ENCODE measurements around the gene PARS2.
A peak's percentile ranks its signal among the peaks of the same experiment; 100 is the strongest.

Gene PARS2

GRCh38 chr1:54800899-54801759 is 36.8 kb upstream of the PARS2 start, which contains the start of gene TTC22:
TTC22 (minus strand) TSS chr1:54801323; CDS start chr1:54801163, 160 bp downstream.
- peak; percentile 55 for DNase-seq
- in situ Hi-C loops (cut with HindIII; ENCODE audit: low pct_ligation_motif_present, low pct_unique_long_range_greater_than_20kb, low sequenced_read_pairs) = no loop called here

GRCh38 chr1:54800041-54800898 is 35.9 kb upstream of the PARS2 start:
- in situ Hi-C loops (cut with HindIII; ENCODE audit: low pct_ligation_motif_present, low pct_unique_long_range_greater_than_20kb, low sequenced_read_pairs) = no loop called here
- no peak for DNase-seq

DNA sequence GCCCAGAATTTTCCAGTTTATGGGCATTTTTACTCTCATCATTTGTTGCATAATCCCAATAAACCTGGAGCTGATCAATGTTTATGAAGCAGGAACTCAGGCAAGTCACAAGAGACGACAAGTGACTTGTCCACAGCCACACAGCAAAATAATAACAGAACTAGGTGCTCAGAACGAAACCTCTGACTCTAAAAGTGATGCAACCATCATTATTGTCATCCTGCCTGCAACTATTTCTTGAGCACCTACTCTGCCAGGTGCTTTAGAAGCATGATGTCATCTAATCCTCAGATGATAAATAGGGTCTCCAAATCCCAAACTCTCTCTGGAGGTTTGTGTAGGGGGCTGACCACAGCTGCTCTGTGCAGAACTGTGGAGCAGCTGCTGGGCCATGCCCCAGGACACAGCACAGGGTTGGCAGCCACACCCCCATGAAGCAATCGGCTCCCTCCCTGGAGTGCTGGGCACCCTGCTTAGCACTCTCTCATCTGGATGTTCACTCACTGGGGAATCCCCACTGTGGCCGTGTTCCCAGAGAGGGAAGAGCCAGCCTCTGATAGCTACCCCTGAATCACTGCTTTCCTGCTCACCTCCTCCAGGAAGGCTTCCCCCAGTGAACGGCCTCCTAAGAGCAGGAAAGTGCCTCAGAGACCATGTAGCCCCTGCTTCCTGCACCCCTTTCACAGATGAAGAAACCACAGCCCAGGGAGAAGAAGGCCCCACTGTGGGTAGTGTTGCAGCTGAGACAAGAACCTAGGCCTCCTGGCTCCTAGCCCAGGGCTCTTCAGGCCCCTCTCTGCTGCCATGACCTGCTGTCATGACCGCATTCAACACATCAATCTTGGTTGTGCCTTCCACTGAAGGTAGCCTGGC is 34.7 kb upstream of the PARS2 start:
- in situ Hi-C loops (cut with HindIII; ENCODE audit: low pct_ligation_motif_present, low pct_unique_long_range_greater_than_20kb, low sequenced_read_pairs) = no loop called here

GRCh38 chr1:54798206-54798605 is 33.9 kb upstream of the PARS2 start:
- in situ Hi-C loops (cut with HindIII; ENCODE audit: low pct_ligation_motif_present, low pct_unique_long_range_greater_than_20kb, low sequenced_read_pairs) = no loop called here
- DNase-seq = no peak

More for the DNA sequence above, 34.7 kb upstream of the PARS2 start:
- peak; percentile 40 for DNase-seq

DNA sequence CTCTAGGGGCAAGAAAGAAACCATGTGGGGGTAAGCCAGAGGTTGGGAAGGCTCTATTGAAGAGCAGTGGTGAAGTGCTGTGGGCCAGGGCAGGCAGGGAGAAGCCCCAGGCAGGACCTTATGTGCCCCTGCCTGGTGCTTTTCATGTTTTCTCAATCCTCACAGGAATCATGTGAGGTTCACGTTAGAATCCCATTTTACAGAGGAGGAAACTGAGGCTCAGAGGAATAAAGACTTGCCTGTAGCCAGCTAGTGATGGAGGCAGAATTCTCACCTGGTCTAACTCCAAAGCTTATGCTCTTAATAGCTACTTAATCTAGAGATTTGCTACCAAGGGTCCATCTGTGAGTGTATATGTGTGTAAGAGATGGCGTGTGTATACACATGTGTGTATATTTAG is 32.6 kb upstream of the PARS2 start:
- in situ Hi-C loops (cut with HindIII; ENCODE audit: low pct_ligation_motif_present, low pct_unique_long_range_greater_than_20kb, low sequenced_read_pairs) = no loop called here
- DNase-seq = no peak

- in situ Hi-C loops (cut with HindIII; ENCODE audit: low pct_ligation_motif_present, low pct_unique_long_range_greater_than_20kb, low sequenced_read_pairs) = no loop called here
- DNase-seq = no peak
These were observed 31.6 kb upstream of the PARS2 start for GRCh38 chr1:54795841-54796468.

GRCh38 chr1:54795356-54795665 is 31.0 kb upstream of the PARS2 start:
- in situ Hi-C loops (cut with HindIII; ENCODE audit: low pct_ligation_motif_present, low pct_unique_long_range_greater_than_20kb, low sequenced_read_pairs) = no loop called here
- no peak for DNase-seq

DNA sequence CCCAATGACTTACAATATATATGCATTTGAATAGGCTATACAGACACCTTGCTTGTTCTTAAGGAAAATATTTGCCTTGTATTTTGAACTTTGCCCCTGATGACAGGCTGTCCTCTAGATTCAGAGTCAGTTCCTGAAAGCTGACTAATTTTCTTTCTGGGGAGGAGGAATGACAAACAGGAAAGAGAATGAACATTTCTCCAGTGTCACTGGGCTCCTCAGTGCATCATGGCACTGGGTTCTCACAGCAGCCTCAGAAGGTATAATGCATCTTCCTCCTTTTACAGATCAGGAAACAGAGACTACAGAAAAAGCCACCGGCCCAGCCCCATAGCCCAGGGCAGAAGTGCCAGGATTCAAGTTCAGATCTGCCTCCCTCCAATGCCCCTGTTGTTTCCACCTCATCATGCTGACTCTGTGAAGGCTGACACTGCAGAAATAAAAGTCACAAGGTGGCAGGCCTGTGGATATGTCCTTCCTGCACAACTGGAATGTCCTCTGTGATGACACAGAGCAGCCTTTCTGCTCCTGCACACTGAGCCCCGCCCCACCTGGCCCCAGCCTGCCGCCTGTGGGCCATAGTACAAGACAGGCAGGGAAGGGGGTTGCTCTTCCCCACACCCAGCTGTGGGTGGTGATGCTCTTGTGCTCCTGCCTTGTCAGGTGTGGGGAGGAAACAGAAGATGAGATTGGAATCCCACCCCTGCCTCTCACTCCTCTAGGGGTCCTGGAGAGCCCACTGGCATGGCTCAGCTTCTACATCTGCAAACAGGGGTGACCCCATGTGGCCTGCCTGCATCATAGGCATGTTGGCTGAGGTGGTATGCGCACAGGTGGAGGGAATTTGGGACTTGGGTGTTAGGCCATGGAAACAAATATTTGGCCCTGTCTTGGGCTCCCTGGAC is 30.4 kb upstream of the PARS2 start:
- no peak for DNase-seq
- in situ Hi-C loops (cut with HindIII; ENCODE audit: low pct_ligation_motif_present, low pct_unique_long_range_greater_than_20kb, low sequenced_read_pairs) = no loop called here

DNA sequence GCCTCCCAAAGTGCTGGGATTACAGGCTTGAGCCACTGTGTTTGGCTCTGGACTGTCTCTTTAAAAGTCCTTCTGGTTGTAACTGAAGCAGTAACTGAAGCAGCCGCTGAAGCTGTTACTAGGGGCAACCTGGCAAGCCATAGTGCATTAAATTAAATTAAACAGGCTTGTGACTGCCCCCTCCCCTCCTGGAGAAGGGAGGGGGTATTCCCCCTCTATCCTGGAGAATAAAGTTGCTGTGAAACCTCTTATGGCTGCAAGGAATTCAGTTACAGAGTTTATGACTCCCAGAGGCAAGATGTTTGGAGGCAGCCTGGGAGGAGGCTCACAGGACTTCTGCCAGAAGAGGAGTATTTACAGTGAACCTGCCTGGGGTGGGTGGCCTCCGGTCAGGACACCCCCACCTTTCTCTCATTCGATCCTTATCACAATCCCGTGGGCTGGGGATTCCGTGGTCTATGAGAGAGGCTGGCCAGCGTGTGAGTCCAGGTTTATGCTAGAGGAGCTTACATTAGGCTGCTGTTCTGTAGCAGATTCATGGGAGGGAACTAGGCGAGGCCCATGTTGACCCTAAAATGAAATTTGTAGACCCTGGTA is 28.5 kb upstream of the PARS2 start:
- no peak for DNase-seq
- in situ Hi-C loops (cut with HindIII; ENCODE audit: low pct_ligation_motif_present, low pct_unique_long_range_greater_than_20kb, low sequenced_read_pairs) = no loop called here

DNA sequence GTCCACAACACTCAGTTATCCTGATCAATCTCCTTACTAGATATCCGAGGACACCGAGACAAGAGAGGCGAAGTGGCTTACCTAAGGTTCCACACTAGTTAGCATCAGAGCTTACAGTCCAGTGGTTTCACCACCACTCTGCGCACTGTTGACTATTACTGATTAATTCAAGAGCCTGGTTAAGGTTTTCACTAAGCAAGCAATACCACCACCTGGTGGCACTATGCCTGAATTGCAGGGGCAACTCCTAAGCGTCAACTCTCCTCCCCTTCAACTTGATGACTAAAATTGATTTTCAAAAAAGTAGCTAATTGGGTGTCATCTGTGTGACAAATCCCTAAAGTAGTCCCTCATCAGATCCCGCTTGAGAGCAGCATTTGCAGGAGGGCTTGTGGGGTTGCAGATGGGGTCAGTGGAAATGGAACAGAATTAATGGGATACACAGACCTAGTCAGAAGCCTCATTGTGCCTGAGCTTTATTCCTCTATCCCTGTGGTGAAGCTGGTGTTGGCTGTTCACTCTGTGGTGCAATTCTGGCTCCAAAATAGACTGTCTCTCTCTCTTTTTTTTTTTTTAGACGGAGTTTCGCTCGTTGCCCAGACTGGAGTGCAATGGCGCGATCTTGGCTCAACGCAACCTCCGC is 27.7 kb upstream of the PARS2 start:
- in situ Hi-C loops (cut with HindIII; ENCODE audit: low pct_ligation_motif_present, low pct_unique_long_range_greater_than_20kb, low sequenced_read_pairs) = no loop called here
- DNase-seq = peak; percentile 39

DNA sequence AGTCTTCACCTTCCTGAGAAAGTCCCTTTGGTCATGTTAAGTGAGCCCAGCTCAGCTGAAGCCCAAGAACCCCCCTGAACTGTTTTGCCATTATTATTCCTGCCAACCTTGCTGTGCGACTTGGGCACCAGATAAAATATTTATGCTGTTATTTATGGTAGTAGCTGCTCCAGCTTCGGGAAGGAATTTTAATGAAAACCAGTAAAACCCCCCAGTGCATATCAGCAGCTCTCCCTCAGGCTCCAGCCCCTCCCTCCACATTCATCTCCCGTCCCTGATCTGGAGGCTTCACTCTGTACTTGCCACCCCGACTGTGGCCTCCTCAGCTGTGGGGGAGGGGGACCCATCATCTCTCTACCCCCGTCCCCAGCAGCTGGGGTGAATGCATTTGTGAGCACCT is 24.1 kb upstream of the PARS2 start:
- no peak for DNase-seq
- in situ Hi-C loops (cut with HindIII; ENCODE audit: low pct_ligation_motif_present, low pct_unique_long_range_greater_than_20kb, low sequenced_read_pairs) = no loop called here

- in situ Hi-C loops (cut with HindIII; ENCODE audit: low pct_ligation_motif_present, low pct_unique_long_range_greater_than_20kb, low sequenced_read_pairs) = no loop called here
- DNase-seq = no peak
These were observed 23.3 kb upstream of the PARS2 start for GRCh38 chr1:54787604-54788003.

- in situ Hi-C loops (cut with HindIII; ENCODE audit: low pct_ligation_motif_present, low pct_unique_long_range_greater_than_20kb, low sequenced_read_pairs) = no loop called here
- no peak for DNase-seq
These were observed 22.5 kb upstream of the PARS2 start for GRCh38 chr1:54786778-54787177.

DNA sequence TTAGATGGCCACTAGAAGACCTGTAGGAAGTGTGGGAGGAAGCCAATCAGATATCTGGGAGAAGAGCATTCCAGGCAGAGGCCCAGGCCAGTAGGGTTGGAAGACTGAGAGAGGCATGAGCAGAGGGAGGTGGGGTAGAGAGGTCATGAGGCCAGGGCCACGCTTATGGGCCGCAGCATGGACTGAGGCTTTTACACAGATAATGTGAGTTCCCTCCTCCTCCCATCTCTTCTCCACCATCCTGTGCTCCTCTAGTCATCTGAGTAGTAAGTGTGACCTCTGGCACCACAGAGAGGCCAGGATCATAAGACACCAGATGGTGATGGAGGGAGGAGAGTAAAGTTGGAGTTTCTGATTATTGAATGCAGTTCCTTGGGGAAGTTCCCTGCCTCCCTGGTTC is 19.7 kb upstream of the PARS2 start:
- DNase-seq = no peak
- in situ Hi-C loops (cut with HindIII; ENCODE audit: low pct_ligation_motif_present, low pct_unique_long_range_greater_than_20kb, low sequenced_read_pairs) = no loop called here

GRCh38 chr1:54782588-54782987 is 18.3 kb upstream of the PARS2 start:
- no peak for DNase-seq
- in situ Hi-C loops (cut with HindIII; ENCODE audit: low pct_ligation_motif_present, low pct_unique_long_range_greater_than_20kb, low sequenced_read_pairs) = no loop called here

DNA sequence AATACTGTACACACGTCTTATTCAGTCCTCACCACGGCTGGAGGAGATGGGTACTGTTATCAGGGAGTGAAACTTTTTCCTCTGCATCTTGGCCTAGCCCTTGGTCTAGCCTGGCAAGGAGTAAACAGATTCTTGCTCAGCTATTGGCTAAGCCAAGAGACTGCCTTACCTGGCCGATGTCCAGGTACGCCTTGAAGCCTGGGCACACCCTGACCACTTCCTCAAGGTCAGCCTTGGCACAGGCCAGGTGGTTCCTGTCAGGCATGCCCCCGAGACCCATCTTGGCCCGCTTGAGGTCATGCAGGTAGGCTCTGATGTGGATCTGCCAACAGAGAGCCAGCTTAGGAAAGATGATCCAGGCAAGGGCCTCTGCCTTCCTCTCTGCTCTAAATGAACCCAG is 17.8 kb upstream of the PARS2 start:
- no peak for DNase-seq
- in situ Hi-C loops (cut with HindIII; ENCODE audit: low pct_ligation_motif_present, low pct_unique_long_range_greater_than_20kb, low sequenced_read_pairs) = no loop called here
